ENCODE data around the gene MYT1. TPM values are rescaled to one million over a fixed set of nuclear protein-coding genes. Genes with fewer than 3 reads are reported as not detected.
A peak's percentile ranks its signal among the peaks of the same experiment; 100 is the strongest.
"Not testable (repeated sequence)": the region's sequence is repeated elsewhere in the genome, so short reads cannot be mapped to it uniquely, and the experiment has no call there.

The MYT1 gene
- total and polyA plus RNA-seq, 2 of the 13 experiments (the other 11 are each of a cell fraction or from before 2014, with no cell fraction given): 0.58 to 2.5 TPM

GRCh38 chr20:64285579-64286446 is 121.6 kb downstream of the MYT1 start (continued):
- TF ChIP-seq ZNF280D (CRISPR knock-in tag; IDR thresholded peaks at IDR 0.05): peak; percentile 69; the same call in 1 of the 2 replicates
- TF ChIP-seq ARID4A (CRISPR knock-in tag; IDR thresholded peaks at IDR 0.05; ENCODE audit: borderline replicate concordance): peak; percentile 34; the same call in 1 of the 2 replicates
- TF ChIP-seq ZMYM3 (CRISPR knock-in tag; IDR thresholded peaks at IDR 0.05): peak; percentile 64
- TF ChIP-seq TARDBP (CRISPR knock-in tag; IDR thresholded peaks at IDR 0.05): peak; percentile 68; the same call in 1 of the 2 replicates
- peak; percentile 64 for TF ChIP-seq TBX2 (CRISPR knock-in tag; IDR thresholded peaks at IDR 0.05; ENCODE audit: borderline replicate concordance)
- TF ChIP-seq SP1 (IDR thresholded peaks at IDR 0.05): not testable (repeated sequence)
- TF ChIP-seq SP1 (CRISPR knock-in tag; IDR thresholded peaks at IDR 0.05): peak; percentile 38; the same call in 1 of the 2 replicates
- TF ChIP-seq ZNF296 (CRISPR knock-in tag; conservative IDR thresholded peaks at IDR 0.05): 0 out of 2 replicates have a peak, but pooled peaks have one; percentile 32
- TF ChIP-seq, protein P1, sequence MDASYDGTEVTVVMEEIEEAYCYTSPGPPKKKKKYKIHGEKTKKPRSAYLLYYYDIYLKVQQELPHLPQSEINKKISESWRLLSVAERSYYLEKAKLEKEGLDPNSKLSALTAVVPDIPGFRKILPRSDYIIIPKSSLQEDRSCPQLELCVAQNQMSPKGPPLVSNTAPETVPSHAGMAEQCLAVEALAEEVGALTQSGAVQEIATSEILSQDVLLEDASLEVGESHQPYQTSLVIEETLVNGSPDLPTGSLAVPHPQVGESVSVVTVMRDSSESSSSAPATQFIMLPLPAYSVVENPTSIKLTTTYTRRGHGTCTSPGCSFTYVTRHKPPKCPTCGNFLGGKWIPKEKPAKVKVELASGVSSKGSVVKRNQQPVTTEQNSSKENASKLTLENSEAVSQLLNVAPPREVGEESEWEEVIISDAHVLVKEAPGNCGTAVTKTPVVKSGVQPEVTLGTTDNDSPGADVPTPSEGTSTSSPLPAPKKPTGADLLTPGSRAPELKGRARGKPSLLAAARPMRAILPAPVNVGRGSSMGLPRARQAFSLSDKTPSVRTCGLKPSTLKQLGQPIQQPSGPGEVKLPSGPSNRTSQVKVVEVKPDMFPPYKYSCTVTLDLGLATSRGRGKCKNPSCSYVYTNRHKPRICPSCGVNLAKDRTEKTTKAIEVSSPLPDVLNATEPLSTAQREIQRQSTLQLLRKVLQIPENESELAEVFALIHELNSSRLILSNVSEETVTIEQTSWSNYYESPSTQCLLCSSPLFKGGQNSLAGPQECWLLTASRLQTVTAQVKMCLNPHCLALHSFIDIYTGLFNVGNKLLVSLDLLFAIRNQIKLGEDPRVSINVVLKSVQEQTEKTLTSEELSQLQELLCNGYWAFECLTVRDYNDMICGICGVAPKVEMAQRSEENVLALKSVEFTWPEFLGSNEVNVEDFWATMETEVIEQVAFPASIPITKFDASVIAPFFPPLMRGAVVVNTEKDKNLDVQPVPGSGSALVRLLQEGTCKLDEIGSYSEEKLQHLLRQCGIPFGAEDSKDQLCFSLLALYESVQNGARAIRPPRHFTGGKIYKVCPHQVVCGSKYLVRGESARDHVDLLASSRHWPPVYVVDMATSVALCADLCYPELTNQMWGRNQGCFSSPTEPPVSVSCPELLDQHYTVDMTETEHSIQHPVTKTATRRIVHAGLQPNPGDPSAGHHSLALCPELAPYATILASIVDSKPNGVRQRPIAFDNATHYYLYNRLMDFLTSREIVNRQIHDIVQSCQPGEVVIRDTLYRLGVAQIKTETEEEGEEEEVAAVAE (CRISPR knock-in tag; IDR thresholded peaks at IDR 0.05; ENCODE audit: borderline replicate concordance): 0 out of 2 replicates have a peak, but pooled peaks have one; percentile 44
- peak; percentile 87; the same call in 1 of the 2 replicates for TF ChIP-seq ZNF788 (CRISPR knock-in tag; IDR thresholded peaks at IDR 0.05; ENCODE audit: borderline replicate concordance)
- TF ChIP-seq ISL2 (CRISPR knock-in tag; IDR thresholded peaks at IDR 0.05): 0 out of 2 replicates have a peak, but pooled peaks have one; percentile 41
- TF ChIP-seq ZNF430 (CRISPR knock-in tag; IDR thresholded peaks at IDR 0.05): peak; percentile 43; the same call in 1 of the 2 replicates
- TF ChIP-seq KAT8 (CRISPR knock-in tag; IDR thresholded peaks at IDR 0.05): peak; percentile 53; the same call in 1 of the 2 replicates
- TF ChIP-seq YEATS2 (CRISPR knock-in tag; IDR thresholded peaks at IDR 0.05; ENCODE audit: borderline replicate concordance): peak; percentile 50; the same call in 1 of the 2 replicates
- peak; percentile 32; the same call in 1 of the 2 replicates for TF ChIP-seq ZNF777 (CRISPR knock-in tag; IDR thresholded peaks at IDR 0.05)
- 0 out of 2 replicates have a peak, but pooled peaks have one; percentile 39 for TF ChIP-seq ZNF564 (CRISPR knock-in tag; IDR thresholded peaks at IDR 0.05)

All from HepG2 (cell line).